H9 (cell line): ENCODE measurements around the gene ASCC3. TPM values are rescaled to one million over a fixed set of nuclear protein-coding genes. Genes with fewer than 3 reads are reported as not detected.

ENCODE experiments used
- DNase-seq: peaks from one replicate; pipeline ENCODE4 v3.0.0-alpha.2; 2017
- H2AFZ ChIP-seq: one replicate; pipeline ENCODE4 v1.6.1; 2013; ENCODE audit warnings: mild to moderate bottlenecking, low read length, control low read depth, moderate library complexity
- H2AK5ac ChIP-seq: 2 replicates; pipeline ENCODE4 v1.6.1; 2013; ENCODE audit warnings: low read length, control low read depth, mixed read lengths; ENCODE audit not compliant: insufficient read length
- H2BK120ac ChIP-seq: one replicate; pipeline ENCODE4 v1.6.1; 2013; ENCODE audit warnings: low read depth, mild to moderate bottlenecking, low read length, control low read depth, inconsistent platforms; ENCODE audit not compliant: poor library complexity, severe bottlenecking
- H2BK12ac ChIP-seq: 2 replicates; pipeline ENCODE4 v1.6.1; 2013; ENCODE audit warnings: low read length, control low read depth, mixed read lengths, low read depth; ENCODE audit not compliant: insufficient read length
- H2BK15ac ChIP-seq: 2 replicates; pipeline ENCODE4 v1.6.1; 2013; ENCODE audit warnings: low read depth, low read length, control low read depth
- H2BK20ac ChIP-seq: one replicate; pipeline ENCODE4 v1.6.1; 2013; ENCODE audit warnings: low read depth, mild to moderate bottlenecking, low read length, control low read depth, inconsistent platforms; ENCODE audit not compliant: poor library complexity, severe bottlenecking
- H2BK5ac ChIP-seq: 2 replicates; pipeline ENCODE4 v1.6.1; 2013; ENCODE audit warnings: low read length, control low read depth, mixed read lengths; ENCODE audit not compliant: insufficient read length
- H3K14ac ChIP-seq: 2 replicates; pipeline ENCODE4 v1.6.1; 2013; ENCODE audit warnings: low read length, control low read depth; ENCODE audit not compliant: insufficient read depth
- H3K18ac ChIP-seq: 2 replicates; pipeline ENCODE4 v1.6.1; 2013; ENCODE audit warnings: low read depth, mild to moderate bottlenecking, mixed read lengths, low read length, control low read depth; ENCODE audit not compliant: insufficient read length
- H3K23ac ChIP-seq: 2 replicates; pipeline ENCODE4 v1.6.1; 2013; ENCODE audit warnings: low read length, control low read depth, mixed read lengths, low read depth; ENCODE audit not compliant: insufficient read length
- H3K23me2 ChIP-seq: 2 replicates; pipeline ENCODE4 v1.6.1; 2013; ENCODE audit warnings: low read depth, mild to moderate bottlenecking, mixed read lengths, low read length, control low read depth; ENCODE audit not compliant: insufficient read length, poor library complexity, severe bottlenecking
- H3K27ac ChIP-seq: 2 replicates; pipeline ENCODE4 v1.5.1; 2013; ENCODE audit warnings: low read length, control low read depth, mixed read lengths, low read depth; ENCODE audit not compliant: insufficient read length
- H3K27me3 ChIP-seq: 2 replicates; pipeline ENCODE4 v1.6.1; 2013; ENCODE audit warnings: low read length, control low read depth, inconsistent platforms; ENCODE audit not compliant: insufficient read depth
- H3K4ac ChIP-seq: 2 replicates; pipeline ENCODE4 v1.6.1; 2013; ENCODE audit warnings: low read depth, mild to moderate bottlenecking, control low read depth, inconsistent platforms, low read length, moderate library complexity
- H3K4me1 ChIP-seq: 2 replicates; pipeline ENCODE4 v1.6.1; 2013; ENCODE audit warnings: low read length, control low read depth, inconsistent platforms; ENCODE audit not compliant: insufficient read depth
- H3K4me2 ChIP-seq: 2 replicates; pipeline ENCODE4 v1.6.1; 2013; ENCODE audit warnings: low read length, control low read depth, mixed read lengths; ENCODE audit not compliant: insufficient read length, insufficient read depth
- H3K56ac ChIP-seq: 2 replicates; pipeline ENCODE4 v1.6.1; 2013; ENCODE audit warnings: low read depth, mild to moderate bottlenecking, mixed read lengths, low read length, control low read depth; ENCODE audit not compliant: insufficient read length
- H3K79me1 ChIP-seq: 2 replicates; pipeline ENCODE4 v1.6.1; 2013; ENCODE audit warnings: low read depth, mild to moderate bottlenecking, moderate library complexity, low read length, control low read depth, inconsistent platforms; ENCODE audit not compliant: insufficient read depth, poor library complexity, severe bottlenecking
- H3K79me2 ChIP-seq: 2 replicates; pipeline ENCODE4 v1.6.1; 2013; ENCODE audit warnings: low read length, control low read depth, inconsistent platforms; ENCODE audit not compliant: insufficient read depth
- H3K9ac ChIP-seq: 2 replicates; pipeline ENCODE4 v1.6.1; 2013; ENCODE audit warnings: low read length, control low read depth, mixed read lengths; ENCODE audit not compliant: insufficient read length; ENCODE audit errors: extremely low read depth
- H3K9me3 ChIP-seq: one replicate; pipeline ENCODE4 v1.6.1; 2013; ENCODE audit warnings: low read depth, low read length, inconsistent platforms; ENCODE audit not compliant: control insufficient read depth
- H3T11ph ChIP-seq: one replicate; pipeline ENCODE4 v1.6.1; 2013; ENCODE audit warnings: mild to moderate bottlenecking, low read length, control low read depth, inconsistent platforms
- H4K20me1 ChIP-seq: one replicate; pipeline ENCODE4 v1.6.1; 2013; ENCODE audit not compliant: control insufficient read depth, insufficient read length, insufficient read depth
- H4K5ac ChIP-seq: 2 replicates; pipeline ENCODE4 v1.6.1; 2013; ENCODE audit warnings: low read depth, mild to moderate bottlenecking, mixed read lengths, low read length, control low read depth; ENCODE audit not compliant: insufficient read length
- H4K8ac ChIP-seq: replicated peaks from 2 replicates; pipeline ENCODE4 v1.6.1; 2013; ENCODE audit warnings: low read length, control low read depth, mixed read lengths, low read depth; ENCODE audit not compliant: insufficient read length
- H4K91ac ChIP-seq: 2 replicates; pipeline ENCODE4 v1.6.1; 2013; ENCODE audit warnings: low read depth, mild to moderate bottlenecking, moderate library complexity, mixed read lengths, low read length, control low read depth; ENCODE audit not compliant: insufficient read length
- H3K27ac Mint-ChIP-seq, 3 experiments: 2 replicates in 2 of 3; 3 replicates in 1 of 3; pipeline ENCODE4 v1.8.0; 2020 to 2021; ENCODE audit warnings: mixed read lengths in 3 of 3, mild to moderate bottlenecking in 1 of 3, moderate library complexity in 1 of 3
- H3K27me3 Mint-ChIP-seq: 2 replicates; pipeline ENCODE4 v1.8.0; 2021; ENCODE audit warnings: low read depth, mild to moderate bottlenecking, moderate library complexity, mixed read lengths
- H3K36me3 Mint-ChIP-seq, 3 experiments: 2 replicates in 2 of 3; 3 replicates in 1 of 3; pipeline ENCODE4 v1.8.0; 2020 to 2021; ENCODE audit warnings: low read depth in 3 of 3, mixed read lengths in 3 of 3; ENCODE audit not compliant: insufficient read depth in 1 of 3
- H3K4me1 Mint-ChIP-seq, 2 experiments: 2 replicates each; pipeline ENCODE4 v1.8.0; 2020; ENCODE audit warnings: mixed read lengths in 2 of 2
- H3K4me3 Mint-ChIP-seq, 2 experiments: 2 replicates in 1 of 2; 3 replicates in 1 of 2; pipeline ENCODE4 v1.8.0; 2020 to 2021; ENCODE audit warnings: mild to moderate bottlenecking in 2 of 2, mixed read lengths in 2 of 2, moderate library complexity in 1 of 2
- H3K9me3 Mint-ChIP-seq, 2 experiments: 2 replicates in 1 of 2; 3 replicates in 1 of 2; pipeline ENCODE4 v1.8.0; 2020; ENCODE audit warnings: mild to moderate bottlenecking in 2 of 2, mixed read lengths in 2 of 2, moderate library complexity in 1 of 2
- WGBS: extraction: QIAGEN DNeasy Blood & Tissue Kit; methylation state at CpG from one replicate; pipeline ENCODE4 v1.1.7; 2013; ENCODE audit warnings: missing lambda C conversion rate, low lambda C conversion rate, mixed read lengths; ENCODE audit not compliant: insufficient read length; ENCODE audit errors: extremely low coverage; 5-methylcytosine and 5-hydroxymethylcytosine counted together
- total RNA-seq: library from RNA; stranded (reverse); gene quantifications from 2 replicates; pipeline ENCODE4 v1.2.1, GENCODE V29; 2021
- TF ChIP-seq, protein P1 (sequence below): fragments of 200-600 bp; sonication (generic); conservative IDR thresholded peaks from 3 replicates; pipeline ENCODE4 v1.8.0; 2021; ENCODE audit warnings: antibody characterized with exemption, mild to moderate bottlenecking

Gene ASCC3
- total RNA-seq, 1 experiment from 2014 or later, result 63.8 TPM

DNA sequence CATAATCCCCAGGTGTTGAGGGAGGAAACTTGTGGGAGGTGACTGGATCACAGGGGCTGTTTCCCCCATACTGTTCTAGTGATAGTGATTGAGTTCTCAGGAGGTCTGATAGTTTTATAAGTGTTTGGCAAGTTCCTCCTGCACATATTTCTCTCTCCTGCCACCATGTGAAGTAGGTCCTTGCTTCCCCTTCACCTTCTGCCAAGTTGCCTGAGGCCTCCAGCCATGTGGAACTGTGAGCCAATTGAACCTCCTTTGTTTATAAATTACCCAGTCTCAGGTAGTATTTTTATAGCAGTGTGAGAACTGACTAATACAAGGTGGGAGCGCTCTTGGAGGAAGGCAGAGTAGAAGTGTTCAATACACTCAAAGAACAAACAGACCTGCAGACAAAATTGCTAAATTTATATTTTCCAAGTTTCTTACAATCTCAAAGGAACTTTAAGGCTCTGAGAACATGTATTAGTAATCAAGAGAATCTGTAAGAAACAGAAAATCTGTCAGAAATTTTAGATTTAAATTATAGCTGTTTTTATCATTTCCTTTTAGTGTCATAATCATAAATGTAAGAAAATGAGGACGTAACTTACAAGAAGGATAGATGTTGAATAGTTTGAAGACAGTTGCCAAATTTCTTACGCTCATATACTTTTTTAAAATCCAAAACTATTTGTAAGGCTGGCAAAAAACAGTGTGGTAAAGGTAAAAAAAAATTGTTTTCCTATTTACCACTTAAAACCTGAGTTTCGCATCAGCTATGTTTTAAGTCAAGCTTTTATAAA lies 77.7 kb downstream of the ASCC3 start:
- H2BK20ac ChIP-seq, result no peak overlapping the region
- Mint-ChIP-seq H3K4me1 (peaks cover 0 to 2% of the 10 kb centered on the region in 2 experiments; a peak in 1 of 4 replicates), H3K36me3 (peaks cover 0 to 15% (median 0%) of the 10 kb centered on the region in 3 experiments; a peak in 4 of 7 replicates), H3K27ac (peak overlapping the region; percentile 33 to 94 (median 90); a peak in 3 of 7 replicates), H3K27me3 (no peaks in the 10 kb centered on the region), H3K4me3 (no peak overlapping the region), H3K9me3 (no peaks in the 10 kb centered on the region)
- H3K4me2 ChIP-seq, result no peak overlapping the region
- no peak overlapping the region for H2AK5ac ChIP-seq
- no peak overlapping the region for H2BK15ac ChIP-seq
- H4K91ac ChIP-seq, result no peak overlapping the region
- no peak overlapping the region for H3K9ac ChIP-seq
- no peak overlapping the region for H3K27ac ChIP-seq
- no peak overlapping the region for H2BK5ac ChIP-seq
- H2AFZ ChIP-seq, result no peak overlapping the region
- DNase-seq, result no peak
- no peak overlapping the region for H4K8ac ChIP-seq
- H4K5ac ChIP-seq, result no peak overlapping the region
- 0 out of 2 replicates have a peak, but pooled peaks cover 1% of the 10 kb centered on the region for H3K79me2 ChIP-seq
- H3K56ac ChIP-seq, result no peak overlapping the region
- H3K4me1 ChIP-seq, result no peaks in the 10 kb centered on the region
- TF ChIP-seq, protein P1, sequence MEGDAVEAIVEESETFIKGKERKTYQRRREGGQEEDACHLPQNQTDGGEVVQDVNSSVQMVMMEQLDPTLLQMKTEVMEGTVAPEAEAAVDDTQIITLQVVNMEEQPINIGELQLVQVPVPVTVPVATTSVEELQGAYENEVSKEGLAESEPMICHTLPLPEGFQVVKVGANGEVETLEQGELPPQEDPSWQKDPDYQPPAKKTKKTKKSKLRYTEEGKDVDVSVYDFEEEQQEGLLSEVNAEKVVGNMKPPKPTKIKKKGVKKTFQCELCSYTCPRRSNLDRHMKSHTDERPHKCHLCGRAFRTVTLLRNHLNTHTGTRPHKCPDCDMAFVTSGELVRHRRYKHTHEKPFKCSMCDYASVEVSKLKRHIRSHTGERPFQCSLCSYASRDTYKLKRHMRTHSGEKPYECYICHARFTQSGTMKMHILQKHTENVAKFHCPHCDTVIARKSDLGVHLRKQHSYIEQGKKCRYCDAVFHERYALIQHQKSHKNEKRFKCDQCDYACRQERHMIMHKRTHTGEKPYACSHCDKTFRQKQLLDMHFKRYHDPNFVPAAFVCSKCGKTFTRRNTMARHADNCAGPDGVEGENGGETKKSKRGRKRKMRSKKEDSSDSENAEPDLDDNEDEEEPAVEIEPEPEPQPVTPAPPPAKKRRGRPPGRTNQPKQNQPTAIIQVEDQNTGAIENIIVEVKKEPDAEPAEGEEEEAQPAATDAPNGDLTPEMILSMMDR, result no peak
- no peaks in the 10 kb centered on the region for H4K20me1 ChIP-seq
- no CpG with 5 or more reads among the region's 4 CpGs for WGBS
- H3K4ac ChIP-seq, result no peak overlapping the region
- no peaks in the 10 kb centered on the region for H3K79me1 ChIP-seq
- no peak overlapping the region for H3K18ac ChIP-seq
- no peak overlapping the region for H2BK12ac ChIP-seq
- H3K9me3 ChIP-seq, result no peaks in the 10 kb centered on the region
- no peaks in the 10 kb centered on the region for H3K27me3 ChIP-seq
- no peak overlapping the region for H3K23ac ChIP-seq
- H2BK120ac ChIP-seq, result no peak overlapping the region
- no peaks in the 10 kb centered on the region for H3K23me2 ChIP-seq
- H3K14ac ChIP-seq, result no peak overlapping the region
- H3T11ph ChIP-seq, result no peak overlapping the region
